ENCODE data around the gene KLF6. TPM values are rescaled to one million over a fixed set of nuclear protein-coding genes. Genes with fewer than 3 reads are reported as not detected.

The KLF6 gene
- total and polyA plus RNA-seq, 4 donors, result 44.2 to 384 (median 165) TPM

DNA sequence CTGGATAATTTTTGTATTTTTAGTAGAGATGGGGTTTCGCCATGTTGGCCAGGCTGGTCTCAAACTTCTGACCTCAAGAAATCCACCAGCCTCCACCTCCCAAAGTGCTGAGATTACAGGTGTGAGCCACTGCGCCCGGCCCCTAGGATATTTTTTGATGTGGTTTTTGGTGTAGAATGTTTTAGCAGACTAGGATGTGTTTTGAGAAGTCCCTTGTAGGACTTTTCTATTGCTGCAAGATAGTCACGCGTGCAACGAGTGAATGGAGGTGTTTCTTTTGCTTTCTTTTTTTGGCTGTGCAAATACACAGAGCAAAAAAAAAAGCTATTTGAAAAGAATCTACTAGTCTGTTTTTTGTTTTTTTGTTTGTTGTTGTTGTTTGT is 29.8 kb upstream of the KLF6 start:
- Histone ChIP-seq H3K27me3 (ENCODE audit: control insufficient read depth in 1 of 2, insufficient read depth in 2 of 2, low read length in 1 of 2) (no peaks in the 10 kb centered on the region), H3K4me1 (ENCODE audit: control insufficient read depth in 1 of 2, insufficient read depth in 2 of 2, low read length in 2 of 2) (peaks cover 0 to 2% of the 10 kb centered on the region in 2 donors), H3K36me3 (ENCODE audit: control insufficient read depth in 1 of 2, insufficient read depth in 2 of 2, low read length in 1 of 2) (no peaks in the 10 kb centered on the region), H3K4me3 (ENCODE audit: low read length in 2 of 2) (no peak overlapping the region), H3K27ac (ENCODE audit: low read depth in 1 of 2, low read length in 2 of 2) (no peak overlapping the region), H3K9me3 (ENCODE audit: control insufficient read depth, low read length) (no peaks in the 10 kb centered on the region)
- DNase-seq (no peak), ATAC-seq (ENCODE audit: low FRiP score) (no peak)
- WGBS, 2 donors, result 95 to 96% methylated on average over 6 of the region's 6 CpGs
- intact Hi-C loops (cut with DNase I), result loop anchor here in 1 of 2 donors (5.0 kb wide), 1 partner anchor 37 kb away; no protein-coding TSS in a partner anchor

DNA sequence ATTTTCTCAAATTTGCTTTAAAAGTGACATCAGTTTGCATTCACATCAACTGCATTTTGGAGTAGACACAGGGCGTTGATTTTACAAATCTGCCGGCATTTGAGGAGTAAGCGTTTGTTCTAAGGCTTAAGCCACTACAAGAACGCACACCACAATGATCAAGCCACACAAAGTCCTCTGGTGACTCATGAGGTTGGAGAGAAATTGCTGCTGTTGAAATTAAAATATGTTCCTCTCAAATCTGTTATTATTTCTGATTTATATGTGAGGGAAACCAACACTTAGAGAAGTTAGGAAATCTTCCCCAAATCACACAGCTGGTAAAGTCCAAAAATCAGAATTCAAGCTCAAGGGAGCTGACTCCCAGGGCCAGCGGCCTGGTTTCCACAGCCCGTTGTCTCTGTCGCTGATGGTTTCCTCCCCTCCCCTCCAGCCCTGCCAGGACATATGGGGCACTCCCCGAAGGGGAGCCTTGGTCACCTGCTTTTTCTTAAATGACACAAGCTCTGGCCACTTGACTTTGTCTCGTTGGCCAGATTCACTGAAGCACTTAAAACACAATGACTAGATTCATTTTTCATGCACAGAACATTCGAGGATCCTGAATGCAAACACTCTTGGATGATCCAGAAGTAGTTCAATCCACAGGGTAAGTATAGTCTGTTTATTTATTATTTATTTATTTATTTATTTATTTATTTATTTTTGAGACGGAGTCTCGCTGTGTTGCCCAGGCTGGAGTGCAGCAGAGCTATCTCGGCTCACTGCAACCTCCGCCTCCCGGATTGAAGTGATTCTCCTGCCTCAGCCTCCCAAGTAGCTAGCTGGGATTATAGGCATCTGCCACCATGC is 29.2 kb upstream of the KLF6 start:
- Histone ChIP-seq H3K27me3 (ENCODE audit: control insufficient read depth in 1 of 2, insufficient read depth in 2 of 2, low read length in 1 of 2) (no peaks in the 10 kb centered on the region), H3K4me3 (ENCODE audit: low read length in 2 of 2) (no peak overlapping the region), H3K9me3 (ENCODE audit: control insufficient read depth, low read length) (no peaks in the 10 kb centered on the region), H3K36me3 (ENCODE audit: control insufficient read depth in 1 of 2, insufficient read depth in 2 of 2, low read length in 1 of 2) (no peaks in the 10 kb centered on the region), H3K27ac (ENCODE audit: low read depth in 1 of 2, low read length in 2 of 2) (no peak overlapping the region), H3K4me1 (ENCODE audit: control insufficient read depth in 1 of 2, insufficient read depth in 2 of 2, low read length in 2 of 2) (peaks cover 0 to 2% of the 10 kb centered on the region in 2 donors)
- intact Hi-C loops (cut with DNase I), result loop anchor here in 1 of 2 donors (5.0 kb wide), 1 partner anchor 38 kb away; no protein-coding TSS in a partner anchor
- WGBS, 2 donors, result 94 to 95% methylated on average over 15 of the region's 15 CpGs
- DNase-seq (no peak), ATAC-seq (ENCODE audit: low FRiP score) (no peak)

DNA sequence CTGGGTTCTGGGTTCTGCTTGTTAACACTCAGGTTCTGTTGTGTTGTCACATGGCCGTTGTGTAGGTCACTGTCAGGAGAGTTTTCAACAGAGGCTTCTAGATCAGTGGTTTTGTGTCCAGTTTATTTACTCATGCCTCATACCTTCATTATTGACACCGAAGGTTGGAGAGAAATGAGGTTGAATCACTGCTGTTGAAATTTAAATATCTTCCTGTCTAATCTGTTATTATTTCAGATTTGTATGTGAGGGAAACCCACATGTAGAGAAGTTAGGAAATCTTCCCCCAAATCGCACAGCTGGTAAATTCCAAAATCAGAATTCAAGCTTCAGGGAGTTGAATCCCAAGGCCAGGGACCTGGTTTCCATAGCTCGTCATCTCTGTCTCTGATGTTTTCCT is 28.3 kb upstream of the KLF6 start:
- no peak overlapping the region for H3K27ac ChIP-seq (ENCODE audit: low read depth in 1 of 2, low read length in 2 of 2)
- H3K4me1 ChIP-seq (ENCODE audit: control insufficient read depth in 1 of 2, insufficient read depth in 2 of 2, low read length in 2 of 2), result peaks cover 0 to 2% of the 10 kb centered on the region in 2 donors
- intact Hi-C loops (cut with DNase I), result loop anchor here in 1 of 2 donors (5.0 kb wide), 1 partner anchor 39 kb away; no protein-coding TSS in a partner anchor
- 95 to 98% methylated on average over 4 of the region's 4 CpGs for WGBS, 2 donors
- no peak overlapping the region for H3K4me3 ChIP-seq (ENCODE audit: low read length in 2 of 2)
- DNase-seq, result no peak
- H3K27me3 ChIP-seq (ENCODE audit: control insufficient read depth in 1 of 2, insufficient read depth in 2 of 2, low read length in 1 of 2), result no peaks in the 10 kb centered on the region
- H3K36me3 ChIP-seq (ENCODE audit: control insufficient read depth in 1 of 2, insufficient read depth in 2 of 2, low read length in 1 of 2), result no peaks in the 10 kb centered on the region
- no peaks in the 10 kb centered on the region for H3K9me3 ChIP-seq (ENCODE audit: control insufficient read depth, low read length)
- ATAC-seq (ENCODE audit: low FRiP score), result no peak

DNA sequence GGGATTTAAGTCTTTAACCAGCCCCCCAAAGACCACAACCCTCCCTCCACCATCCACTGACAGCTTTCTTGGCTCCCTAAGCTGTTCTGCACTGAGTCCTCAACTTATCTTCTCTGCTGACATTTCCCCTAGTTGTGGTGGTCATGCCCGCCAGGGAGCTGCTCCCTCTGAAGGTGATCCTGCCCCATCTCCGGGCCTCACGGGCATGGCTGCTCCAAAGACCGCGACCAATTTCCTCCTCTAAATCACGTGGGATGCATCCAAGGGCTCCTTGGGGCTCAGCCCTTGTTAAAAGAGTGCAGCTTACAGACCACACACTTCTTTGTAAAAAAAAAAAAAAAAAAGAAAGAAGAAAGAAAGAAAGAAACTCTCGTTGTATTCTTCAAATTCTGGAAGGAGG is 27.1 kb upstream of the KLF6 start:
- intact Hi-C loops (cut with DNase I), result loop anchor here in 1 of 2 donors (5.0 kb wide), 1 partner anchor 40 kb away; no protein-coding TSS in a partner anchor
- H3K27me3 ChIP-seq (ENCODE audit: control insufficient read depth in 1 of 2, insufficient read depth in 2 of 2, low read length in 1 of 2), result no peaks in the 10 kb centered on the region
- peak overlapping the region in 1 of 2 donors; percentile 88 for H3K27ac ChIP-seq (ENCODE audit: low read depth in 1 of 2, low read length in 2 of 2)
- DNase-seq (no peak), ATAC-seq (ENCODE audit: low FRiP score) (no peak)
- H3K9me3 ChIP-seq (ENCODE audit: control insufficient read depth, low read length), result no peaks in the 10 kb centered on the region
- WGBS, 2 donors, result 73 to 88% methylated on average over 7 of the region's 7 CpGs
- peaks cover 0 to 4% of the 10 kb centered on the region in 2 donors for H3K4me1 ChIP-seq (ENCODE audit: control insufficient read depth in 1 of 2, insufficient read depth in 2 of 2, low read length in 2 of 2)
- H3K36me3 ChIP-seq (ENCODE audit: control insufficient read depth in 1 of 2, insufficient read depth in 2 of 2, low read length in 1 of 2), result no peaks in the 10 kb centered on the region
- H3K4me3 ChIP-seq (ENCODE audit: low read length in 2 of 2), result no peak overlapping the region

DNA sequence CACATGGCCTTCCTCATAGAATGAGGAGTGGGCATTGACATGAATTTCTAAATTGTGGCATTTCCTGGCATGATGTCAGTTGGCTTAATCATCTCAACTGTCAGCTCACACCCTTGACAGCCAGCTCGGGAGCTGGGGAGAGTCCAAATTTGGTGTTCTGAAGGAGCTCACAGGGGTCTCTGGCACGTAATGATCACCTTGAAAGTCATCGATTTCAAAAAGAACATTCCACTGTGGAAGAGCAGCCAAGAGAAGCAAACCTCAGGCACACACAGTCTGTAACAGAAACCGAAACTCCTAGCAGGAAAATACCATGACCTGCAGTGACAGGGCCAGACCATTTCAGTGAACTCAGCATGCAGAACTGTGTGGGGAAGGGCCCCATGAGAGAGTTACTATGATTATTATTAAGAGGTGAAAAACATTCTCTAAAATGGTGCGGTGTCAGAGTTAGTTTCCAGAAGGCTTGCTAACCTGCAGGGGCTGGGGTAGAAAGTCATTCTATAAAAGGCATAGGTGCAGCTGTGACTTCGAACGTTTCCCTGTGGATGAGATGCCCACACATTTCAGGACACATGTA is 26.4 kb upstream of the KLF6 start:
- intact Hi-C loops (cut with DNase I), result loop anchor here in 1 of 2 donors (5.0 kb wide), 1 partner anchor 41 kb away; no protein-coding TSS in a partner anchor
- WGBS, 2 donors, result 5 to 7% methylated on average over 7 of the region's 7 CpGs
- no peak overlapping the region for H3K4me3 ChIP-seq (ENCODE audit: low read length in 2 of 2)

DNA sequence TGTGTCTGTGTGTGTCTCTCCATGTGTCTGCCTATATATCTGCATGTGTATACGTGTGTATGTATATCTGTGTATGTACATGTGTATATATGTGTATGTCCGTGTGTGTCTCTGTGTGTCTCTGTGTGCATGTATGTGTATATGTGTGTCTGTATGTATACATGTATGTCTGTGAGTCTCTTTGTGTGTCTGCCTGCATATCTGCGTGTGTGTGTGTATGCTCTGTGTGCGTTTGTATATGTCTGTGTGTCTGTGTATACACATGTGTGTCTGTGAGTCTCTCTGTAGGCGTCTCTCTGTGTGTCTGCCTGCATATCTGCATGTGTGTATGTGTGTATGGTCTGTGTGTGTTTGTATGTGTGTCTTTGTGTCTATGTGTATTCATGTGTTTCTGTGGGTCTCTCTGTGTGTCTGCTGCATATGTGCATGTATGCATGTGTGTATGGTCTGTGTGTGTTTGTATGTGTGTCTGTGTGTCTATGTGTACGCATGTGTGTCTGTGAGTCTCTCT is 23.7 kb upstream of the KLF6 start:
- DNase-seq (no peak), ATAC-seq (ENCODE audit: low FRiP score) (no peak)
- H3K27me3 ChIP-seq (ENCODE audit: control insufficient read depth in 1 of 2, insufficient read depth in 2 of 2, low read length in 1 of 2), result no peaks in the 10 kb centered on the region
- H3K4me1 ChIP-seq (ENCODE audit: control insufficient read depth in 1 of 2, insufficient read depth in 2 of 2, low read length in 2 of 2), result peaks cover 4% of the 10 kb centered on the region in 2 donors
- H3K4me3 ChIP-seq (ENCODE audit: low read length in 2 of 2), result no peak overlapping the region
- no peaks in the 10 kb centered on the region for H3K36me3 ChIP-seq (ENCODE audit: control insufficient read depth in 1 of 2, insufficient read depth in 2 of 2, low read length in 1 of 2)
- 82 to 89% methylated on average over 6 of the region's 6 CpGs for WGBS, 2 donors
- no peaks in the 10 kb centered on the region for H3K9me3 ChIP-seq (ENCODE audit: control insufficient read depth, low read length)
- peak overlapping the region in 1 of 2 donors; percentile 47 for H3K27ac ChIP-seq (ENCODE audit: low read depth in 1 of 2, low read length in 2 of 2)
- intact Hi-C loops (cut with DNase I), result no loop called here

More for the DNA sequence above, 26.4 kb upstream of the KLF6 start:
- H3K36me3 ChIP-seq (ENCODE audit: control insufficient read depth in 1 of 2, insufficient read depth in 2 of 2, low read length in 1 of 2), result no peaks in the 10 kb centered on the region
- H3K27ac ChIP-seq (ENCODE audit: low read depth in 1 of 2, low read length in 2 of 2), result peak overlapping the region; percentile 83 to 88
- no peaks in the 10 kb centered on the region for H3K27me3 ChIP-seq (ENCODE audit: control insufficient read depth in 1 of 2, insufficient read depth in 2 of 2, low read length in 1 of 2)
- ATAC-seq (ENCODE audit: low FRiP score) (peak; percentile 60), DNase-seq (no peak)
- H3K9me3 ChIP-seq (ENCODE audit: control insufficient read depth, low read length), result no peaks in the 10 kb centered on the region
- peaks cover 0 to 4% of the 10 kb centered on the region in 2 donors for H3K4me1 ChIP-seq (ENCODE audit: control insufficient read depth in 1 of 2, insufficient read depth in 2 of 2, low read length in 2 of 2)

DNA sequence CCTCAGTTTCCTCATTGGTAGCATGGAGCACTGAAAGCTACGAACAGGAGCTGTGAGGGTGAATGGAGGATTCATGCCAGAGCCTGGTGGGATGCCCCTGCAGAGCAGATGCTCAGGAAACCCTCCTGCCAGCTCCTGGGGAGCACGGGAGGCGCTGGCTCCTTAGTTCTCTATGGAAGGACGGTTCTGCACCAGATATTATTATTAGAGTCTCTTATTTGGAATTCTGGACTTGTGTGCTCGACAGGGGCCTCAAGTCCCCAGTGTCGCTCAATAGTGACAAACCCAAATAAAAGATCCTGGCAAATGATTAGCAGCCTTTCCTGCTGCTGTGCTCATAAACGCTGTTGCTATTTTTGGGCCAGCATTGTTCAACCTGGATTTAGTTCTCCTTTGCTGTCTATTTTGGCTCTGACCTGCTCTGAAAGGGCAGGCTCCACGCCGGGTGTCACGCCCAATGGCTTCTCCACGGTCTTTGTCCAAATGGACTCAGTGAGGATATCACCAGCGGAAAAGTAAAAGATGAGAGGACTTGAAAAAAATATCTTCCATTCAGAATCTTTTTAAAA is 23.0 kb upstream of the KLF6 start:
- Histone ChIP-seq H3K4me3 (ENCODE audit: low read length in 2 of 2) (no peak overlapping the region), H3K9me3 (ENCODE audit: control insufficient read depth, low read length) (no peaks in the 10 kb centered on the region), H3K27ac (ENCODE audit: low read depth in 1 of 2, low read length in 2 of 2) (peak overlapping the region in 1 of 2 donors; percentile 74), H3K4me1 (ENCODE audit: control insufficient read depth in 1 of 2, insufficient read depth in 2 of 2, low read length in 2 of 2) (peaks cover 4% of the 10 kb centered on the region in 2 donors), H3K36me3 (ENCODE audit: control insufficient read depth in 1 of 2, insufficient read depth in 2 of 2, low read length in 1 of 2) (no peaks in the 10 kb centered on the region), H3K27me3 (ENCODE audit: control insufficient read depth in 1 of 2, insufficient read depth in 2 of 2, low read length in 1 of 2) (no peaks in the 10 kb centered on the region)
- no peak for DNase-seq
- ATAC-seq (ENCODE audit: low FRiP score), result no peak
- WGBS, 2 donors, result 24 to 29% methylated on average over 12 of the region's 12 CpGs
- intact Hi-C loops (cut with DNase I), result no loop called here

DNA sequence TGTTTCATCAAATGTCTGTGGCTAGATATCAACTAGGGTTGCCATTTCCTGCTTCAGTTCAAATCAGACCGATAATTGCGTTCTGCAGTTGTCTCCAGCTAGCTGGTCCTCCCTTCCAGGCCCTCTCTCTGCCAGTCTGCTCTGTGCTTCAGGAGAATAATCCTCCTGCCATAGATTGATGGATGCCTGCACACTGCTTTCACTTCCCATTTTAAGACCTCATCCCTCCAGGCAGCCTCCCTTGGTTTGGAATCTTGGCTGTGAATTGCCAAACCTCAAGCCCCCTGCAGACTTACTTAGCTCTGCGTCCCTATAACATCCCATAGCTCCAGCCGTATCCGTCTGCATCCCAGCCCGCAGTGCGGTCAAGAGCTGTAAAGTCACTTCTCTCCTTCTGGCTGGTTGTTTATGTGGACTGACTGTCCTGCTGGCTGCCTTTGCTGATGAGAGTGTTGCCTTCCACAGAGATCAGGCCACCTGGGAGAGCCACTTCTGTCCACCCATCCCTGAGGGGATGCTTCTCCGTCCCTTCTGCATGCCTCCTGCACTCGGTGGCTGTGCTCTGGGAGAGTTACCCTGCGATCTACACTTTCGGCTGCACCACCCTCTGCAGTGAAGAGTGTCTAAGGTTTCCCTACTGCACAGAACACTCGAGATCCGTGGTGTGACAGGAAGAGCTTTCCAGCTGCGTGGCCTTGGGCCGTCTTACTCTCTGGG is 22.4 kb upstream of the KLF6 start:
- Histone ChIP-seq H3K36me3 (ENCODE audit: control insufficient read depth in 1 of 2, insufficient read depth in 2 of 2, low read length in 1 of 2) (no peaks in the 10 kb centered on the region), H3K4me1 (ENCODE audit: control insufficient read depth in 1 of 2, insufficient read depth in 2 of 2, low read length in 2 of 2) (peaks cover 4% of the 10 kb centered on the region in 2 donors), H3K9me3 (ENCODE audit: control insufficient read depth, low read length) (no peaks in the 10 kb centered on the region), H3K27ac (ENCODE audit: low read depth in 1 of 2, low read length in 2 of 2) (peak overlapping the region in 1 of 2 donors; percentile 74), H3K27me3 (ENCODE audit: control insufficient read depth in 1 of 2, insufficient read depth in 2 of 2, low read length in 1 of 2) (no peaks in the 10 kb centered on the region), H3K4me3 (ENCODE audit: low read length in 2 of 2) (no peak overlapping the region)
- no peak for ATAC-seq (ENCODE audit: low FRiP score)
- 81 to 85% methylated on average over 15 of the region's 15 CpGs for WGBS, 2 donors
- intact Hi-C loops (cut with DNase I), result no loop called here
- no peak for DNase-seq
